Right ventricle myocardium inferior (tissue), 1 donor: ENCODE results near the gene NPR3. TPM values are rescaled to one million over a fixed set of nuclear protein-coding genes. Genes with fewer than 3 reads are reported as not detected.

ENCODE experiments used
- ATAC-seq: fragments of 200-7000 bp; cut with Tn5 transposase; one replicate; pipeline ENCODE4 v1.9.1; 2020; ENCODE audit warnings: mild to moderate bottlenecking, moderate library complexity
- DNase-seq: peaks from one replicate; pipeline ENCODE4 v3.0.0; 2021; ENCODE audit errors: missing footprints
- intact Hi-C: fragments of 100-400 bp; cut with DNase I; formaldehyde crosslinking; loops from one replicate; pipeline ENCODE4 v1.11.0; 2022
- total RNA-seq: library from RNA; stranded (reverse); fragmentation: NEBNext Ultra II Directional; extraction: Animal tissue kit (Norgen Biotek cat#: 25700); gene quantifications from one replicate; pipeline ENCODE4 v1.2.1, GENCODE V29; 2021
- donor health status: DM: no; HTN: yes; CAD: no; lungs with severe emphysema.

Gene NPR3
- total RNA-seq, 1 donor from 2014 or later: 10.6 TPM

- DNase-seq (no peak), ATAC-seq (no peak)
- intact Hi-C loops: no loop called here
Observed at GRCh38 chr5:32837211-32837610, 126.1 kb downstream of the NPR3 start.

- no peak for ATAC-seq
- intact Hi-C loops: no loop called here
- DNase-seq: no peak
Observed at GRCh38 chr5:32839106-32839505, 128.0 kb downstream of the NPR3 start.

- DNase-seq (no peak), ATAC-seq (no peak)
- intact Hi-C loops: no loop called here
Observed at GRCh38 chr5:32840606-32841005, 129.5 kb downstream of the NPR3 start.

Other genes starting within 250 kb of the NPR3 start
- 187 TPM for gene SUB1, start 125.8 kb upstream of the NPR3 start, total RNA-seq